LNCaP clone FGC (cell line): ENCODE results near the gene ZNF526.

Experiments used
- DNase-seq: peaks from one replicate; pipeline ENCODE4 v3.0.0-alpha.2; 2011; ENCODE audit warnings: low read depth
- H3K4me3 ChIP-seq: 2 replicates; pipeline ENCODE4 v1.5.1; 2011; ENCODE audit warnings: mild to moderate bottlenecking, low read depth, low read length, control low read depth
- TF ChIP-seq, protein P1 (sequence below): IDR thresholded peaks from 2 replicates; pipeline ENCODE4 v1.5.1; 2012; ENCODE audit warnings: mild to moderate bottlenecking; ENCODE audit not compliant: control insufficient read depth, insufficient read depth; ENCODE audit errors: extremely low read depth

ZNF526 gene, protein sequence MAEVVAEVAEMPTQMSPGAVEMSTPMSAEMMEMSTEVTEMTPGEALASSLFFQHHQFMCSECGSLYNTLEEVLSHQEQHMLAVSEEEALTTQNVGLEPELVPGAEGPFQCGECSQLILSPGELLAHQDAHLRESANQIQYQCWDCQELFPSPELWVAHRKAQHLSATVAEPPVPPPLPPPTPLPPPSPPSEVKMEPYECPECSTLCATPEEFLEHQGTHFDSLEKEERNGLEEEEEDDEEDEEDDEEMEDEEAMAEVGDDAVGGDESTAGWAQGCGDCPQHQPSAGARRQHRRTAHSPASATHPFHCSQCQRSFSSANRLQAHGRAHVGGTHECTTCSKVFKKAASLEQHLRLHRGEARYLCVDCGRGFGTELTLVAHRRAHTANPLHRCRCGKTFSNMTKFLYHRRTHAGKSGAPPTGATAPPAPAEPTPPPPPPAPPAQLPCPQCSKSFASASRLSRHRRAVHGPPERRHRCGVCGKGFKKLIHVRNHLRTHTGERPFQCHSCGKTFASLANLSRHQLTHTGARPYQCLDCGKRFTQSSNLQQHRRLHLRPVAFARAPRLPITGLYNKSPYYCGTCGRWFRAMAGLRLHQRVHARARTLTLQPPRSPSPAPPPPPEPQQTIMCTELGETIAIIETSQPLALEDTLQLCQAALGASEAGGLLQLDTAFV

DNA sequence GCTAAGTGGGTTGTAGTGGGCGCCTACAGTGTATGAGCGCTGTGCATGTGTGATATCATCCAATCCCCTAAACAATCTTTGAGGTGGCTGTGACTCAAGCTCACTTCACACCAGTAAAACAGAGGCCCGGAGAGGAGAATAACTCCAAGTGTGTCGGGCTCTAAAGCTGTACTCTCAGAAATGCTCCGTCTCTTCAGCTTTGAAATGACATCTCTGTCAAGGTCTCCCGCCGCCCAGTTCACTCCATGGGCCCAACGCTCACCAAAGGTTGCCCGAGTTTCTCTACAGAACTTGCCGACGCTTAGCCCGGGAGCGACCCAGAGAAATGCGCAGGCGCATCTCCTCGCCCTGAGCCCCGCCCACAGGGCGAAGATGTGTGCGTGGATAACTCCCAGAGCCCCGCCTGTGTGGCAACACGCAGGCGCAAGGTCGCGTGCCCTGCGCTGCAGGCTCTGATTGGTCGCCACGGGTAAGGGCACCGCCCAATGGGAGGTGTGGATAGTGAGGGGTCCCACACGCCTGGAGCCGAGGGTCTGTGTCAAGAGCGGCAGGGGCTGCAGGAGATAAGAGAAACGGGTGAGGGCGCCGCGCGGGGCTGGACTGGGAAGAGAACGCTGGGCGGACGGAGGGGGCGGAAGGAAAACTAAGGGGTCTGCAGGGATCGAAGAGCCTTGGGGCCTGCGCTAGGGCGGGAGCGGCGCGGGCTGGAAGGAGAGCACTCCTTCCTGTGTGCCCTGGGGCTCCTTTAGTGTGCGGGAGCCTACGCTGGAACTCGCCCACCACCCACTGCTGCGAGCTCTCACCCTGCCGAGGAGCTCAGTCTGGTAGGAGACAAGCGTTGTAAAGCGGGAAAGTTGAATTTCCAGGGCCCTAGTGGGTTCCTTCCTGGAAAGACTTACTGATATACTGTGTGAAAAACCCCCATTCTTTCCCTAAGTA lies at the start of gene ZNF526:
Gene ZNF526 (plus strand): TSS at position 501 of the 939 bp plus-strand sequence. CDS start 4,092 bp downstream, outside the sequence.
- peak; percentile 66 for DNase-seq
- TF ChIP-seq, protein P1, sequence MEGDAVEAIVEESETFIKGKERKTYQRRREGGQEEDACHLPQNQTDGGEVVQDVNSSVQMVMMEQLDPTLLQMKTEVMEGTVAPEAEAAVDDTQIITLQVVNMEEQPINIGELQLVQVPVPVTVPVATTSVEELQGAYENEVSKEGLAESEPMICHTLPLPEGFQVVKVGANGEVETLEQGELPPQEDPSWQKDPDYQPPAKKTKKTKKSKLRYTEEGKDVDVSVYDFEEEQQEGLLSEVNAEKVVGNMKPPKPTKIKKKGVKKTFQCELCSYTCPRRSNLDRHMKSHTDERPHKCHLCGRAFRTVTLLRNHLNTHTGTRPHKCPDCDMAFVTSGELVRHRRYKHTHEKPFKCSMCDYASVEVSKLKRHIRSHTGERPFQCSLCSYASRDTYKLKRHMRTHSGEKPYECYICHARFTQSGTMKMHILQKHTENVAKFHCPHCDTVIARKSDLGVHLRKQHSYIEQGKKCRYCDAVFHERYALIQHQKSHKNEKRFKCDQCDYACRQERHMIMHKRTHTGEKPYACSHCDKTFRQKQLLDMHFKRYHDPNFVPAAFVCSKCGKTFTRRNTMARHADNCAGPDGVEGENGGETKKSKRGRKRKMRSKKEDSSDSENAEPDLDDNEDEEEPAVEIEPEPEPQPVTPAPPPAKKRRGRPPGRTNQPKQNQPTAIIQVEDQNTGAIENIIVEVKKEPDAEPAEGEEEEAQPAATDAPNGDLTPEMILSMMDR, result no peak
- peak within 1 kb of the TSS; percentile 85 for H3K4me3 ChIP-seq

DNA sequence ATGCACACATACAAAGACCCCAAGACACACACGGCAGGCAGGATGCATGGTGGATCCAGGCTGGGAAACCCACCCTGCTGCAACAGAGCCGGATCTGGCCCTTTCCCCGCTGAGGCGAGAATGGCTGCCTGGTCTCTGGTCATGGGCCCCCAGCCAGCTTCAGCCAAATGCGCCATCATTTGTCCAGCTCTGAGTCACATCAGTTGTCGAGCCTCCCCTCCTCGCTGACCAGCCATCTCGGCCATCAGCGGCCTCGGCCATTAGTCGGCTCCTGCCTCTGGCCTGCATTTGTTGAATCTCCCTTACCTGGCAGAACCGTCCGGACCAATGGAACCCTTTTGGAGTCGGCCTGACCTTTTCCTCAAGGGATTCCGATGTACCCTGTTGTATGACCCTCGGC lies 49.4 kb upstream of the ZNF526 start:
- H3K4me3 ChIP-seq, result no peak overlapping the region
- DNase-seq, result no peak
- TF ChIP-seq, protein P1, result no peak

DNA sequence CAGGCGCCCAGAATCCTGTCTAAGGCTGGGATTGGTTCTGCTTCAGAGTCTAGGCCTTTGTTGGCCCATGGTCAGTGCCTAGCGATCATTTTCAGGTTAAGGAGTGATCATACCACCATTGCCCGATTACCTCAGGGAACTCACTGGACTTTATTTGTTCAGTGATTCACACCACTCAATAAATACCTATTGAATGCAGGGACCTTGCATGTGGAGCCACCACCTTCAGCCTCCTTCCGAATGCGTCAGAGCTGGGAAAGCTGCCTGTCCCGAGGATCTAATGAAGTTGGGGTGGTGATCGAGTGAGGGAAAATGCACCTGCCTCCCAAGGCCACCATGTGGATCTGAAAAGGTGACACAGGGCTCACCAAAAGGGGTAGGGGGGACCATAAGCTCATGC lies 47.9 kb upstream of the ZNF526 start:
- TF ChIP-seq, protein P1, result no peak
- H3K4me3 ChIP-seq, result no peak overlapping the region
- no peak for DNase-seq

DNA sequence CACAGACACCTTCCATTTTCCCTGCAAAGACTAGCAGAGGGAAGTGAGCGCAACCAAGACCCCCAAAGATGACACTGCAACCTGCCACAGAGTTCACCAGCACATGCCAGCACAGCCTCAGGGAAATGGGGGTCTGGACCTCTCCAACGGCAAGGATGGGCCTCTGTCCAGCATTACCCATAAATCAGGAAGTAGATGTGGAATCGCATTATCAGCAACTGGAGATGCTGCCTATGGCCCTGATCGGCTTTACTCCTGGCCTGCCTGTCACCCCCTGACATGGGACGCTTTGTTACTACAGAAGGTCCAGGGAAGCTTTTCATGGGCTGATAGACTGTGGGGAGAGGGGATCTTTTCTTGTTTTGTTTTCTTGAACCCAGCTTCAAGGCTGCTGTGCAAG lies 46.4 kb upstream of the ZNF526 start:
- TF ChIP-seq, protein P1, result no peak
- H3K4me3 ChIP-seq, result no peak overlapping the region
- DNase-seq, result no peak

DNA sequence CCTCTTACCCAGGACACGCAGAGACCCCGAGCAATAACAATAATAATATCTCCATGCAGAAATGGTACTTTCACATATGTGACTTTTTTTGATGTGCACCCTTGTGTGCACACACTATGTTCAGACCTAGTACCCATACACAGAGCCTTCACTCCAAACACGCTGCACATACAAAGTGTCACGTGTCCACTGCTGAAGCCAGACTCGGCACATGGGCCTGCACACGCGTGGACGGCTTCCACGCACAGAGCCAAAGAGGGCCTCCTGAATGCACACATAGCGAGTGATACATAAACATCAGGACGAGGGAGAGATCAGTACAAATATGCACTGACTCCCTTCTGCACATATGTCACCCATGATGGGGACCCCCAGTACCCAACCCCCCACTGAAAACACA lies 45.9 kb upstream of the ZNF526 start:
- TF ChIP-seq, protein P1, result no peak

DNA sequence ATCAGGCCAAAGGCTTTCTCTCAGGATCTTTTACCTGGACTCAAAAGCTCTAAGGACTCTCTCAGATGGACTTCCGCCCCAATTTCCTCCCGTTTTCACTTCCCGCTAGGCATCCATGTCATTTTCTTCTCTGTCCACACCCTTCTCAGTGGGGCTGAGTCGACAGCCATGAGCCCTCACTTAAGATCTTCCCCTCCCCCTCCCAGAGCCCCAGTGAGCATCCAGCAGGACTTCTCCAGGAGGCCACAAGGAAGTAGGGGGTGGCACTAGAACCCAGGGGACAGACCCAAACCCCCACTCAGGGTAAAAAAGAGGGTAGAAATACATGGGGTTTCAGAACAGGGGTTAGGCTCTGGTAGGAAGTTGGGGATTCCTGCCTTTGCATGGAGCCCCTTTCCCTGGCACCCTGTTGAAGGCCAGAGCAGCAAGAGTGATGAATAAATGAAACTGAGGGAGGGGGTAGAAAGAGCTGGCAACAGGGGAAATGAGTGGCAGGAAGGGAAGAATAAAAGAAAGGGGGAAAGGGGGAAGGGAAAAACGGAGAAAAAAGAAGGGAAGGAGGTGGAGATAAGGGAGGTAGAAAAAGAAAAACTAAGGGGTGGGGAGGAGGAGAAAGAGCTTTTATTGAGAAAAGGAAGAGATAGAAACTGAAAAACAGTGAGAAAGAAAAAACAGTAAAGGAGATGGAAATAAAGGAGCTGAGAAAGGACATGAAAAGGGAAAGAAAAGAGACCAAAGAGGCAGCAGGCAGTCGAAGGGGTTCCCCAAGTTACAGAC lies 45.0 kb upstream of the ZNF526 start:
- TF ChIP-seq, protein P1, result no peak
- DNase-seq, result no peak
- H3K4me3 ChIP-seq, result no peak overlapping the region

More for the DNA sequence above, 45.9 kb upstream of the ZNF526 start:
- DNase-seq, result no peak
- H3K4me3 ChIP-seq, result no peak overlapping the region
